D721Med (cell line): ENCODE results near the gene CTNNBL1.

Experiments used
- DNase-seq: peaks from one replicate; pipeline ENCODE4 v3.0.0; 2011; ENCODE audit warnings: low spot score; ENCODE audit not compliant: insufficient read length
- FAIRE-seq: peaks from 2 replicates; lab custom pipeline; 2011; peaks lifted over from hg19 to GRCh38; lab: Jason Lieb, UNC
- TF ChIP-seq, protein P1 (sequence below): IDR thresholded peaks from 2 replicates; pipeline ENCODE4 v1.5.1; 2012; ENCODE audit warnings: mild to moderate bottlenecking, control low read depth; ENCODE audit not compliant: insufficient read depth; ENCODE audit errors: missing control alignments

Gene CTNNBL1

GRCh38 chr20:37879843-37880242 is 186.0 kb downstream of the CTNNBL1 start:
- TF ChIP-seq, protein P1, sequence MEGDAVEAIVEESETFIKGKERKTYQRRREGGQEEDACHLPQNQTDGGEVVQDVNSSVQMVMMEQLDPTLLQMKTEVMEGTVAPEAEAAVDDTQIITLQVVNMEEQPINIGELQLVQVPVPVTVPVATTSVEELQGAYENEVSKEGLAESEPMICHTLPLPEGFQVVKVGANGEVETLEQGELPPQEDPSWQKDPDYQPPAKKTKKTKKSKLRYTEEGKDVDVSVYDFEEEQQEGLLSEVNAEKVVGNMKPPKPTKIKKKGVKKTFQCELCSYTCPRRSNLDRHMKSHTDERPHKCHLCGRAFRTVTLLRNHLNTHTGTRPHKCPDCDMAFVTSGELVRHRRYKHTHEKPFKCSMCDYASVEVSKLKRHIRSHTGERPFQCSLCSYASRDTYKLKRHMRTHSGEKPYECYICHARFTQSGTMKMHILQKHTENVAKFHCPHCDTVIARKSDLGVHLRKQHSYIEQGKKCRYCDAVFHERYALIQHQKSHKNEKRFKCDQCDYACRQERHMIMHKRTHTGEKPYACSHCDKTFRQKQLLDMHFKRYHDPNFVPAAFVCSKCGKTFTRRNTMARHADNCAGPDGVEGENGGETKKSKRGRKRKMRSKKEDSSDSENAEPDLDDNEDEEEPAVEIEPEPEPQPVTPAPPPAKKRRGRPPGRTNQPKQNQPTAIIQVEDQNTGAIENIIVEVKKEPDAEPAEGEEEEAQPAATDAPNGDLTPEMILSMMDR = no peak
- no peak for DNase-seq
- FAIRE-seq = no peak

DNA sequence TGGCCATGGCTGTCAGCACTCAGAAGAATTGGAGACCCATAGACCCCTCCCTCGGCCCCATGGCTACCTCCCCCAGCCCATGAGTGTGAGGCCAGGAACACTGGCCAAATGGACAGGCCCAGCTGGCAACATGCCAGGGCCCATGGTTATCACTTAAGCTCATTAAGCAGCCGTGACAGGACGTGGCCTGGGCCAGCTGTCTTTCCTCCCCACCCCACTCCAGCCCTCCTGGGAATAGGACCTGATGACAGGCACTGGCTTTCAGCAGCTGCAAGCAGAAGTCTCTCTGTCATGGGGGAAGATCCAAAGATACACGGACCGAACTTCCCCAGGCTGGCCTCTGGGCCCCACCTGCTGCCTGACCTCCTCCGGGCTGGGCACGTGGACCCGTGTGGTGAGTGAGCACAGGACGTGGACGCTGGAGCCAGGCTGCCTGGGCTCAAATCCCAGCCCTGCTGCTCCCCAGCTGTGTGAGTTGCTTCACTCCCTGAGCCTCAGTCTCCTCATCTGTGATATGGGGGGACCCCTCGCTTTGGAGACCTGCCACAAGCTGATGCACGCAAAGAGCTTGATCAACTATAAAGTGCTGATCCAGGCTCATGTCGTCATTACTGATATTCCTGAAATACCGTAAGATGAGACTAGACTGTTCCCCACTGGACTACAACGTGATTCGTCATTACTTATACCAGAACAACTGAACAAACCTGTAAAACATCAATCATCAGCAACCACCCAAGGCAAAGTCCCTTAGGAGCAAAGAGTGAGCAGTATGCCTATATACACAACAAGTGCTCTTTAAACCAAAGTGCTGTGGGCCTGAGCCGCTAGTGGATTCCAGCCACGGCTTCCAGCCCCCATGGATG is 187.1 kb downstream of the CTNNBL1 start:
- TF ChIP-seq, protein P1 = no peak
- DNase-seq (peak; percentile 88), FAIRE-seq (peak; percentile 29)

GRCh38 chr20:37881601-37882343 is 187.9 kb downstream of the CTNNBL1 start:
- no peak for FAIRE-seq
- TF ChIP-seq, protein P1 = no peak
- DNase-seq = no peak

- no peak for FAIRE-seq
- TF ChIP-seq, protein P1 = no peak
These were observed 189.3 kb downstream of the CTNNBL1 start for GRCh38 chr20:37882961-37883712.

GRCh38 chr20:37885042-37885441 is 191.2 kb downstream of the CTNNBL1 start:
- no peak for DNase-seq
- TF ChIP-seq, protein P1 = no peak
- no peak for FAIRE-seq

More at GRCh38 chr20:37882961-37883712, 189.3 kb downstream of the CTNNBL1 start:
- no peak for DNase-seq

DNA sequence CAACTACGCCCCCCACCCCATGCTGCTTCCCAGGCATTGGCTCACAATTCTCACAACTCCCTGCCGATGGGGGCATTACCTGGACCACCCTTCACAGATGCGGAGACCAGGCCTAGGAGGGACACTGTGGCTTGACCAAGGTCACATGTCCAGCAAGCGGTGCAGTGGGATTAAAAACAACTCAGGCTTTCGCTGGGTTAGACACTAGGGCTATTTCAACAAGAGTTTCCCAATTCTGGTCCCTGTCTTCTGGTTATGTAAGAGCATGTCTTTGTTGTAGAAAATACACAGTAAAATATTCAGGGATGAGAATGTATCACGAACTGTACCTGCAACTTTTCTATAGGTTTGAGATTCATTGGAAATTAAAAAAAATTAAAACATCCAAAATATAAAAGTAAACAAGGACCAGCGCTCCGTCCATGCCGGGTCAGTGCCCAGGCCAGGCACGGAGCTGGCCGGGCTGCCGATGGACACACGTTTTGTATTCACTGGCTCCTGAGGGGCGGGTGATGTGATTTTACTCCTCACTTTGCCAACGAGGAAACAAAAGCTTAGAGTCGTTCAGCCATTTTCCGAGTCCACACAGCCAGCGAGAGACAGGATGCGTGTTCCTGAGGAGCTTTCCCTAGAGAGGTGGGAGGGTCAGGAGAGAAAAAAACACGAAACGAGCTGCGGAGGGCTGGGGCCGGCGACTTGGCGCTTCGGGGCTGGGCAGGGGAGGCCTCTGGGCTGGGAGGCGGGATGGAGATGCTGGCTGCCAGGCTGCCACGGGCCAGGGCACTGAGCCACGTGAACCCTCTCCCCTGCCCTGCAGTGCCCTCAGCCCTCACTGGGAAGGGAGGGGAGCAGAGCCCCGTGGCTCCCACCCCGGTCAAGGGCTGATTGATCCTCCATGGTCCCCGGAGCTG is 192.0 kb downstream of the CTNNBL1 start:
- no peak for DNase-seq
- TF ChIP-seq, protein P1 = no peak
- no peak for FAIRE-seq
